ENCODE data around the gene SLC44A4.
"Not testable (repeated sequence)": the region's sequence is repeated elsewhere in the genome, so short reads cannot be mapped to it uniquely, and the experiment has no call there.

The SLC44A4 gene

GRCh38 chr6:31825553-31825952 lies 53.2 kb downstream of the SLC44A4 start:
- no peak for DNase-seq

GRCh38 chr6:31823592-31824196 lies 55.1 kb downstream of the SLC44A4 start:
- not testable (repeated sequence) for DNase-seq

GRCh38 chr6:31822036-31822821 lies 56.6 kb downstream of the SLC44A4 start:
- DNase-seq, result peak; percentile 45

- DNase-seq, result peak; percentile 30
Measured at GRCh38 chr6:31821301-31822035, 57.3 kb downstream of the SLC44A4 start.

GRCh38 chr6:31820399-31820798 lies 58.4 kb downstream of the SLC44A4 start:
- DNase-seq, result not testable (repeated sequence)

- no peak for DNase-seq
Measured at GRCh38 chr6:31819871-31820299, 58.9 kb downstream of the SLC44A4 start.

GRCh38 chr6:31817929-31818511 lies 60.8 kb downstream of the SLC44A4 start:
- not testable (repeated sequence) for DNase-seq

- not testable (repeated sequence) for DNase-seq
Measured at GRCh38 chr6:31817133-31817928, 61.5 kb downstream of the SLC44A4 start.

- DNase-seq, result peak; percentile 40
Measured at GRCh38 chr6:31815025-31815838, 63.6 kb downstream of the SLC44A4 start, which contains the start of the genes HSPA1A and HSPA1L. TSS of gene HSPA1A (plus strand) at chr6:31815543. CDS start at chr6:31815757, 214 bp downstream. TSS of gene HSPA1L (minus strand) at chr6:31815283. CDS start at chr6:31811972, 3,311 bp downstream.

- peak; percentile 54 for DNase-seq
Measured at GRCh38 chr6:31814677-31815024, 64.1 kb downstream of the SLC44A4 start.

GRCh38 chr6:31813465-31813849 lies 65.3 kb downstream of the SLC44A4 start:
- no peak for DNase-seq

All from activated CD4-positive, alpha-beta T cell treated with anti-CD3 and anti-CD28 coated beads, Interleukin-2, amount 50 U/mL, for 1 hour (primary cell).